Liver (tissue), 9 donors: ENCODE results near the gene INTS3. TPM values are rescaled to one million over a fixed set of nuclear protein-coding genes. Genes with fewer than 3 reads are reported as not detected.

Experiments
- DNase-seq: peaks from one replicate; pipeline ENCODE4 v3.0.0-alpha.2; 2017; ENCODE audit warnings: low spot score
- H3K27ac ChIP-seq, 2 donors: one replicate each; pipeline ENCODE4 v1.7.0; 2013; ENCODE audit warnings: inconsistent platforms in 2 of 2, low read length in 2 of 2, control low read depth in 1 of 2, low read depth in 1 of 2, mild to moderate bottlenecking in 1 of 2
- H3K27me3 ChIP-seq, 4 donors: one replicate each; pipeline versions ENCODE4 v1.6.1 to v1.7.0; 2013; ENCODE audit warnings: low read length in 3 of 4, inconsistent platforms in 1 of 4, mild to moderate bottlenecking in 1 of 4, moderate library complexity in 1 of 4; ENCODE audit not compliant: control insufficient read depth in 4 of 4, insufficient read depth in 4 of 4
- H3K36me3 ChIP-seq, 4 donors: one replicate each; pipeline versions ENCODE4 v1.6.1 to v1.7.0; 2013; ENCODE audit warnings: low read length in 3 of 4, mild to moderate bottlenecking in 3 of 4, low read depth in 1 of 4, moderate library complexity in 1 of 4; ENCODE audit not compliant: control insufficient read depth in 4 of 4, insufficient read depth in 3 of 4
- H3K4me1 ChIP-seq, 4 donors: one replicate each; pipeline versions ENCODE4 v1.6.1 to v1.7.0; 2013; ENCODE audit warnings: low read length in 3 of 4, mild to moderate bottlenecking in 3 of 4, moderate library complexity in 1 of 4; ENCODE audit not compliant: control insufficient read depth in 4 of 4, insufficient read depth in 4 of 4
- H3K4me3 ChIP-seq, 3 donors: one replicate each; pipeline versions ENCODE4 v1.6.1 to v1.7.0; 2013; ENCODE audit warnings: low read length in 3 of 3, control low read depth in 1 of 3, low read depth in 1 of 3, mild to moderate bottlenecking in 1 of 3
- H3K9ac ChIP-seq, 2 donors: one replicate each; pipeline ENCODE4 v1.7.0; 2013; ENCODE audit warnings: low read length in 2 of 2, mild to moderate bottlenecking in 2 of 2, moderate library complexity in 2 of 2, control low read depth in 1 of 2, low read depth in 1 of 2
- H3K9me3 ChIP-seq, 4 donors: one replicate each; pipeline versions ENCODE4 v1.6.1 to v1.7.0; 2013; ENCODE audit warnings: low read length in 3 of 4; ENCODE audit not compliant: control insufficient read depth in 4 of 4
- ATF3 ChIP-seq: IDR thresholded peaks from 2 replicates; pipeline ENCODE4 v1.6.1; 2016; ENCODE audit warnings: antibody characterized with exemption
- CTCF ChIP-seq: fragments of 150-350 bp; IDR thresholded peaks from 2 replicates; pipeline ENCODE4 v1.5.1; 2017; ENCODE audit warnings: improper control_type of control experiment, low read depth, low read length; ENCODE audit not compliant: missing input control
- EGR1 ChIP-seq, 2 donors: IDR thresholded peaks; 2 replicates each; pipeline ENCODE4 v1.6.1; 2016 to 2018; ENCODE audit warnings: antibody characterized with exemption in 2 of 2, low read depth in 2 of 2
- FOXA2 ChIP-seq: IDR thresholded peaks from 2 replicates; pipeline ENCODE4 v1.6.1; 2016; ENCODE audit warnings: antibody characterized with exemption
- GABPA ChIP-seq, 2 donors: IDR thresholded peaks in 1 of 2; conservative IDR thresholded peaks in 1 of 2; 2 replicates each; pipeline ENCODE4 v1.6.1; 2016; ENCODE audit warnings: antibody characterized with exemption in 2 of 2, mild to moderate bottlenecking in 1 of 2, moderate library complexity in 1 of 2
- HNF4A ChIP-seq, 2 donors: conservative IDR thresholded peaks; 2 replicates each; pipeline ENCODE4 v1.6.1; 2016; ENCODE audit warnings: antibody characterized with exemption in 2 of 2, mild to moderate bottlenecking in 2 of 2
- HNF4G ChIP-seq: IDR thresholded peaks from 2 replicates; pipeline ENCODE4 v1.6.1; 2016; ENCODE audit warnings: antibody characterized with exemption
- JUND ChIP-seq, 2 donors: IDR thresholded peaks; 2 replicates each; pipeline ENCODE4 v1.6.1; 2016; ENCODE audit warnings: antibody characterized with exemption in 2 of 2
- MAX ChIP-seq: IDR thresholded peaks from 2 replicates; pipeline ENCODE4 v1.6.1; 2016; ENCODE audit warnings: antibody characterized with exemption
- NR2F2 ChIP-seq: IDR thresholded peaks from 2 replicates; pipeline ENCODE4 v1.6.1; 2016; ENCODE audit warnings: antibody characterized with exemption
- RAD21 ChIP-seq, 2 donors: IDR thresholded peaks; 2 replicates each; pipeline ENCODE4 v1.6.1; 2016; ENCODE audit warnings: antibody characterized with exemption in 2 of 2, mild to moderate bottlenecking in 2 of 2
- REST ChIP-seq: IDR thresholded peaks from 2 replicates; pipeline ENCODE4 v1.6.1; 2016; ENCODE audit warnings: antibody characterized with exemption, mild to moderate bottlenecking
- RXRA ChIP-seq, 2 donors: IDR thresholded peaks; 2 replicates each; pipeline ENCODE4 v1.6.1; 2017 to 2018; ENCODE audit warnings: antibody characterized with exemption in 2 of 2, mild to moderate bottlenecking in 1 of 2
- SP1 ChIP-seq: IDR thresholded peaks from 2 replicates; pipeline ENCODE4 v1.6.1; 2018; ENCODE audit warnings: antibody characterized with exemption, mild to moderate bottlenecking
- TAF1 ChIP-seq: conservative IDR thresholded peaks from 2 replicates; pipeline ENCODE4 v1.6.1; 2016; ENCODE audit warnings: antibody characterized with exemption, mild to moderate bottlenecking
- YY1 ChIP-seq: IDR thresholded peaks from 2 replicates; pipeline ENCODE4 v1.6.1; 2016; ENCODE audit warnings: antibody characterized with exemption, mild to moderate bottlenecking
- ZBTB33 ChIP-seq: IDR thresholded peaks from 2 replicates; pipeline ENCODE4 v1.6.1; 2016; ENCODE audit warnings: antibody characterized with exemption
- WGBS: extraction: QIAGEN DNeasy Blood & Tissue Kit; methylation state at CpG from one replicate; pipeline ENCODE4 v1.1.7; 2013; 5-methylcytosine and 5-hydroxymethylcytosine counted together
- polyA plus RNA-seq, 2 donors: library from polyadenylated mRNA; stranded (reverse) in 1 of 2; unstranded in 1 of 2; fragments of 200-250 nt in 1 of 2; fragments of >200 nt in 1 of 2; fragmentation: Nextera tagmentation in 1 of 2; extraction: Ambion mirVana in 1 of 2; gene quantifications; one replicate each; pipeline versions ENCODE4 v1.2.1 to v1.2.3, GENCODE V29; 2013 to 2015
- total RNA-seq, 2 donors: library from RNA; depleted of rRNA; stranded (reverse); fragments of >200 nt; gene quantifications; one replicate each; pipeline ENCODE4 v1.2.3, GENCODE V29; 2014
- donor health status: healthy.
- donor health status: healthy.
- donor health status: healthy.
- donor health status: healthy.
- donor health status: healthy.

INTS3 gene
- 10 to 100 TPM; 16.4 to 26.0 TPM for total RNA-seq
- 10 to 100 TPM in 1 of 2 donors, 1 to 10 TPM in 1; 9.0 to 13.9 TPM for polyA plus RNA-seq

- Histone ChIP-seq H3K9ac (peak within 1 kb of the TSS; percentile 91 to 95), H3K27ac (peak within 1 kb of the TSS; percentile 89 to 97), H3K36me3 (peaks cover 0 to 2% (median 0%) of the 10 kb centered on the region in 4 donors), H3K9me3 (no peaks in the 10 kb centered on the region), H3K27me3 (no peaks in the 10 kb centered on the region), H3K4me1 (peaks cover 2 to 29% (median 24%) of the 10 kb centered on the region in 4 donors), H3K4me3 (peak within 1 kb of the TSS; percentile 80 to 95 (median 88))
- peak; percentile 27 for TF ChIP-seq NR2F2
- TF ChIP-seq EGR1 (IDR thresholded peaks at IDR 0.05; ENCODE audit: low read depth in 2 of 2): no peak
- TF ChIP-seq YY1: peak; percentile 90
- no peak for TF ChIP-seq JUND (IDR thresholded peaks at IDR 0.05)
- peak; percentile 95 for TF ChIP-seq SP1
- peak in 1 of 2 donors; percentile 34 for TF ChIP-seq RXRA (IDR thresholded peaks at IDR 0.05)
- TF ChIP-seq ATF3: no peak
- peak; percentile 62 for TF ChIP-seq ZBTB33
- peak; percentile 78 to 93 for TF ChIP-seq GABPA (IDR thresholded peaks at IDR 0.05 in 1 of 2, conservative IDR thresholded peaks at IDR 0.05 in 1 of 2)
- peak; percentile 70 for TF ChIP-seq MAX
- TF ChIP-seq HNF4A (conservative IDR thresholded peaks at IDR 0.05): peak in 1 of 2 donors; percentile 15
- TF ChIP-seq CTCF: no peak
- WGBS: under 1% methylated on average over 49 of the region's 49 CpGs
- DNase-seq: peak; percentile 98
Measured at GRCh38 chr1:153727463-153728304, at the start of gene INTS3. Gene INTS3, plus strand, starts transcription at chr1:153728050. Its CDS starts 585 bp downstream, at chr1:153728635.

GRCh38 chr1:153678519-153679336 lies 49.1 kb upstream of the INTS3 start, which contains the start of gene NPR1:
Gene NPR1, plus strand, starts transcription at chr1:153678688. Its CDS starts 421 bp downstream, at chr1:153679109.
- Histone ChIP-seq H3K36me3 (no peaks in the 10 kb centered on the region), H3K4me3 (peak within 1 kb of the TSS in 2 of 3 donors; percentile 22 to 59), H3K27me3 (no peaks in the 10 kb centered on the region), H3K9me3 (no peaks in the 10 kb centered on the region), H3K4me1 (peaks cover 8 to 24% (median 20%) of the 10 kb centered on the region in 4 donors), H3K27ac (peak within 1 kb of the TSS in 1 of 2 donors; percentile 11), H3K9ac (peak within 1 kb of the TSS in 1 of 2 donors; percentile 12)
- 2% methylated on average over 78 of the region's 78 CpGs for WGBS
- DNase-seq: no peak
- TF ChIP-seq TAF1: no peak
- TF ChIP-seq HNF4G: no peak
- no peak for TF ChIP-seq RAD21 (IDR thresholded peaks at IDR 0.05)
- no peak for TF ChIP-seq ZBTB33
- TF ChIP-seq REST: no peak
- TF ChIP-seq YY1: no peak
- TF ChIP-seq NR2F2: no peak
- no peak for TF ChIP-seq GABPA (IDR thresholded peaks at IDR 0.05 in 1 of 2, conservative IDR thresholded peaks at IDR 0.05 in 1 of 2)
- TF ChIP-seq EGR1 (IDR thresholded peaks at IDR 0.05; ENCODE audit: low read depth in 2 of 2): no peak
- no peak for TF ChIP-seq HNF4A (conservative IDR thresholded peaks at IDR 0.05)
- TF ChIP-seq FOXA2: no peak
- no peak for TF ChIP-seq RXRA (IDR thresholded peaks at IDR 0.05)
- no peak for TF ChIP-seq MAX
- no peak for TF ChIP-seq ATF3
